NCI-H2029 (cell line): ENCODE results near the gene CACNA1I.

Experiments used
- DNase-seq: peaks from one replicate; lab custom pipeline; 2025; lab: John Stamatoyannopoulos, UW

Gene CACNA1I

DNA sequence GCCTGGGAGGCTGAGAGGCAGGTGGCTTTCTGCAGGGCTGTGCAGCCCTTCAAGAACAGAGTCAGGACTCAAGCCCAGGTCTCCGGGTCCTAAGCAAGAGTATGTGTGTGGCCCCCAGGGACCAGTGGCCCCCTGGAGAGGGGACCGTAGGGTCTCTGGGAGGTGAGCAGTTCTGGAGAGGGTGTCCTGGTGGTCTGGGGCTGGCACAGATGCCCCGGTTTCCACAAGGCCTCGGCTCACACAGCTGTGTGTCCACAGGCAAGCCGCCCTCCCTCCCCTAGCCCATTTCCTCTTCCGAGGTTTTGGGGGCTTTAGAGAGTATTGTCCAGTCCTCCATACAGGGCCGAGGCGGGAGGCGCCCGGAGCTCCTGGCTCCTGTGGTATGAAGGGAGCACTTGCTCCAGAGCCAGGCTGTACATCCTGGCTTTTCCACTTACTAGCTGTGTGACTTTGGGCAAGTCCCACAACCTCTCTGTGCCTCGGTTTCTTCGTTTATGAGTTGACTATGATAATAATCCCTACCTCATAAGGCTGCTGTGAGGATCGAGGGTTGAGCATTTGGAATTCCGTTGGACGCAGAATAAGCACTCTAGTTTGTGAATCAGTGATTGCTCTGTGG lies 34.6 kb upstream of the CACNA1I start:
- no peak for DNase-seq

DNA sequence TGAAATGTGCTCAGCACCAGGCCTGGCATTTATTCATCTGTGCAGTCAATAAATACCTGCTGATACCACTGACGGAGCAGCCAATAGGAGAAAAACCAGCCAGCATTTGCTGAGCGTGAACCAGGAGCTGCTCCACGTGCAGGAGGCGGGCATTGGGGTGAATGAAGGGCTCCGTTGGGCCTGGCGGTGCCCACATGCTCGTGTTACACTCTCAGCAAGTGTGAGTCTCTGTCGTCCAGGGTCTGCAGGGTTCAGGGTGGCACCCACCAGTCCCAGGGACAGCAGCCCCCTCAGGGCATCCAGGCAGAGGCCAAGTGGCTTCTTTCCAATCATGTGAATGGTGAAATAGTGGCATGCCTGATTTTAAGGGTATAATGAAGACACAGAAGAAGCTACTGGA lies 33.8 kb upstream of the CACNA1I start:
- DNase-seq, result no peak

DNA sequence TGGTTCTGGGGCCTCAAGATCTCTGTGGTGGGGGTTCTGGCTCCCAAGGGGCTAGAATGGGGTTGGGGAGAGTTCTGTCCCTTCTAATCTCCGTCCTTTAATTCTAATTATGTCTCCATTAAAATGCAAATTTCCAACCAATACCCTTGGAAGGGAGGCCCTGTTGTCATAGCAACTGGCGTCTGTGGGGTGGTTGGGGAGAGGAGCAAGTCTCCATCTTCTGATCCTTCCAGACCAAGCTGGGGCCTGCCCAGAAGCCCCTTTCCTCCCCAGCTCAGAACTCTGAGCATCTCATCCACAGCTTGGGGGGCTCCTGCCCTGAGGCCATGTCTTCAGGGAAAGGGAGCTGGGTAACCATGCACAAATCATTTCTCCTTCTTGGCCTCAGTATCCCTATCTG lies 32.6 kb upstream of the CACNA1I start:
- no peak for DNase-seq

DNA sequence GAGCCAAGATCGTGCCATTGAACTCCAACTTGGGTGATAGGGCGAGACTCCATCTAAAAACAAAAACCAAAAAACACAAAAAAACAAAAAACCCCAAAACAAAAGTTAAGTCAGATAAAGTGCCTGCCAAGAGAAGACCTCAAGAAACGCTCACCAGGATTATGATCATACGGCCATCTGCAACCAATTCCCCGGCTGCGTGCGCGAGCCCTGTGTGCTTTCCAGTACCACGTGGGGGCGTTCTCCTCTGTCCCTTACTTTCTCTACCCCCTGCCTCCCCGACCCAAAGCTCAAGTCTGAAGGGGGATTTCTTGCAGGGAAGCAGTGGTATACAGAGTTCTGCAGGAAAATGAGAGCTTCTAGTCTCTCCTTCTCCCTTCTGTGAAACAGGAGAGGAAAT lies 27.5 kb upstream of the CACNA1I start:
- no peak for DNase-seq

DNA sequence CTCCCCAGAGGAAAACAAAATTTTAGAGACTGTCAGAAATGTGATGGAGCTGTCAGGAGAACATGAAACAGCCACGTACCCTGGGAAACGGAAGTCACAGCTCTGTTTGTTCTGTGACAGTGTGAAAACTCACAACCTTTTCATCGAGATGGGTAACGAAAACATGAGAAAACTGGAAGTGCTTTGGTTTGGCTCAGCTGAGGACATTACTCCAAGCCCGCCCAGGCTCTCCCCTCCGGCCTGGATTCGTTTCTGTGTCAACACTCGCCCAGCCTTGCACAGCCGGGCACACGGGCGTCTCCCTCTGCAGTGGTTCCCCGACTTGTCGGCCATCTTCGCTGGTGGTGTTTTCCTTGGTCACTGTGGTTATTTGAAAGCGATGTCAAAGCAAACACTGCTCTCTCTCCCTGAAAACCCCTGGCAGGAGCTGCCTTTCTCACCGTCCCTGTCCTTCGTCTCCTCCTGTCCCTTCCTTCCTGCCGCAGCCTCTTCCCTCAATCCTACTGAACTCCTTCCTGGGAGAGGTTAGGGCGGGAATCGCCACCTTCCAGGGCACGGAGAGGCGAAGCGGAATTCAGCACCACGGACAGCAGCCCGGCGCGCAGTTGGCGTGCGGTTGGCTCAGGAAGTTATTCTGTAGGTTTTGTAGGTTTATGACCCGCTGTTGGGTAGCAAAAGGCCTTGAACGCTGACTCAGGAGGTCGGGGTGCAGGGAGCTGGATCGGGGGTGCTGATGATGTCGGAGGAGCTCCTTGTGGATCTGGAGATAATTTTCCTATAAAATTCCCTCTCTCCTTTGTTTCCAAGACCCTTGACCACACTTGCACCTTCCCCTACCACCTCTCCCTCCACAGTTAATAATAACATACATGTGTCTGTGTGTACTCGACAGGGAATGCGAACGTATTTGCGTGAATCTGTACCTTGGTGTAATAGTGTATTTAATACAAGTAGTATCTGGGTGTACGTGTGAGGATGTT lies 24.9 kb upstream of the CACNA1I start:
- no peak for DNase-seq

DNA sequence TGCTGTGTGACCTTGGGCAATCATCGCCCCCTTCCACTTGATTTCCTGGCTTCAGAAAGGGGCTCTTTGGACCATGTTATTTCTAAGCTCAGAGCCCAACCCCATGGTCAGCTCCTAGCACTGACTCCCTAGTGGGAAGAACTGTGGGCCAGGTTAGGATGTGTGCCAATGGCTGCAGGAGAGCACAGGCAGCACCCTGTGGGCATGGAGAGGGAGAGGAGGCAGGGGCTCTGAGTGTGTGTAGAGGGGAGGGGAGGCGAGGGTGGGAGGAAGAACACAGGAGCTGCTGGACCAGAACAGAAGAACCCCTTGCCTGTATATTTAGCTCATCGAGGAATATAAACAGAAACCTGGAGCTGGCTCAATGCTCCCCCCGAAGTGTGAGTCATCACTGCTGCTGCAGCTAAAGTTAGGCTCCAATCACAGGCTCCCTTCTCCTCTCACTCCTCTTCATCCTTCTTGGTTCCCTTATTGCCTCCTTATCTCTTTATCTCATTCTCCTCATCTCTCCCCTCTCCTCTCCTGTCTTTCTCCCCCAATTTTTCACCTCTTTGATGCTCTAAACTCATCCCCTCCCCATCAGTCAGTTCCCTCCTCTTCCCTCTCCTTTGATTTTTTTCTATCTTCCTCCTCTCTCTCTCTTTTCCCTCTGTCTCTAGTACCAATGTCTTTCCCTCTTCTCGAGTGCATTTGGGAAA lies 23.5 kb upstream of the CACNA1I start:
- no peak for DNase-seq

DNA sequence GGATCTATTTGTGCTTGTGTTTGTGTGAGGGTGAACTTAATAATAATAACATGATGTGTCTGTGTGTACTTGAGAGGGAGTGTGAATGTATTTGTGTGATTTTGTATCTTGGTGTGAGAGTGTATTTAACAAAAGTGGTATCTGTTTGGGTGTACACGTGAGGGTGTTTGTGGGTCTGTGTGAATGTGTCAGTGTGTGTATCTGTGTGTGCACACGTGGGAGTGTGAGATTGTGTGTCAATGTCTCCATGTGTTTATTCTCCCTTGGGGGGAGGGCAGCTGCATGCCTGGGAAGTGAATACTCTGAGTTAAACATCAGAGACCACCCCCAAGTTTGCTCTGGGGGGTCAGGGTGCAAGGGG lies 23.0 kb upstream of the CACNA1I start:
- DNase-seq, result no peak

DNA sequence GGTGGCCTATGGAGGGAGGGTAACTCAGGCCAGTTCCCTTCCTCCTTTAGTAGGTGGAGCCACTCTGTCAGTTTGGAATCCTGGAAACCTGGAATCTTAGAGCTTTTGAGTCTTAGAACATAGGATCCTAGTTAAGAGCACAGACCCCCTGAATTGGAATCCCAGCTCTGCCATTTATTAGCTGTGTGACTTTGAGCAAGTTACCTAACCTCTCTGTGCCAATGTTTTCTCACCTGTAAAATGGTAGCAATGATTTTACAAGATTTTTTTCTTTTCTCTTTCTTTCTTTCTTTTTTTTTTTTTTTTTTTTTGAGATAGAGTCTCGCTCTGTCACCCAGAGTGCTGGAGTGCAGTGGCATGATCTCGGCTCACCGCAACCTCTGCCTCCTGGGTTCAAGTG lies 17.1 kb upstream of the CACNA1I start:
- no peak for DNase-seq

DNA sequence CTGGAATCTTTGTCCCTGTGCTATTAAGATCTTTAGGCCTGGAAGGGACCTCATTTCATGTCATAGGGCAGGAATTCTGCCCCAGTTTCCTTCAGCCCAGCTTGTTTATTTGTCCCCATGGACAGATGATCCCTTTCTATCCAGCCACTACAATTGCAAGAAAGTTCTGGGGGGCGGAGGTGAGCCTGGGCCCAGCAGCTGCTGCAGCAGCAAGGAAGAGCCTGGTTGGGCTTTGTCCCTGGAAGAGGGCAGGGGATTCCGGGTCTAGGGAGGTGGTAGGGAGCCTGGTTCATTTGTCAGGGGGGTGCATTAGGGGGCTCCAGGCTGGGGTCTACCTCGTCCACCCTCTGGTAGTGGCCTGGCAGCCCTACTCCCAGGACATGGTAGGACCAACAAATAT lies 16.4 kb upstream of the CACNA1I start:
- no peak for DNase-seq

DNA sequence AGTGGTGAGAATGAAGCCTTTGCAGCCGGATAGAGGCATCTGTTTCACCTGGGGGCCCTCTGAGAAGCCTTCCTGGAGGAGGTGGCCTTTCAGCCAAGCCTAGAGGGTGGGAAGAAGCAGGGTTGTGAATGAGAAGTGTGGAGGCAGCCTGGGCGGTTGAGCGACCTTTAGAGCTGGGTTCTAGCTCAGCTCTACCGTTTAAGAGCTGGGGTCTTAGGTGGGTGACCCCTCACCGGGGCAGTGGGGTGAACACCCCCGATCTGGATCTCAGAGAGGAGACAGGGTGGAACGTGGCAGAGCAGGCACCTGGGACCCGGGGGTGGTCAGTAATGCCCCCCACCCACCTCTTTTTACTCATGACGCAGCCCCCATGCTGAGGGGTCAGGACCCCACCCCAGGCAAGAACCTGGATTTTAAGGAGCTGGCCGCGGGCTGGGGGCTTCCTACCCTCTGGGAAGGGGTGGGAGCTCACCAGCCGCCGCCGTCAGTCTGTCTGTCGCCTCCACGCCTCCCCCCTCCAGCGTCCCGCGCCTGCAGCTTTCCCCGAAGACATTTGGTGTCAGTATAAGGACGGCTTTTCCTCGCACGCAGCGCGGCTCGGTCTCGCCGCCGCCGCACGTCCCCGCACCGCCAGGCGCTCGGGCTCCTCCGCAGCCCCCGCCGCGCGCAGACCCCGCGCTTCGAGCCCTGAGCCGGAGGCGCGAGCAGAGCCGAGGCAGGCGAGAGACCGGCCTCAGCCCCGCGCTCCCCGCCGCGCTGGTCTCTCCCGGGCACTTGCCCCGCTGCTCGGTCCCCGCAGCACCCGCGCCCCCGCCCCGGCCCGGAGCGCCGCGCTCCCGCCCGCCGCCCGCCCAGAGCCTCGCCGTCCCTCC lies 13.3 kb upstream of the CACNA1I start:
- no peak for DNase-seq

DNA sequence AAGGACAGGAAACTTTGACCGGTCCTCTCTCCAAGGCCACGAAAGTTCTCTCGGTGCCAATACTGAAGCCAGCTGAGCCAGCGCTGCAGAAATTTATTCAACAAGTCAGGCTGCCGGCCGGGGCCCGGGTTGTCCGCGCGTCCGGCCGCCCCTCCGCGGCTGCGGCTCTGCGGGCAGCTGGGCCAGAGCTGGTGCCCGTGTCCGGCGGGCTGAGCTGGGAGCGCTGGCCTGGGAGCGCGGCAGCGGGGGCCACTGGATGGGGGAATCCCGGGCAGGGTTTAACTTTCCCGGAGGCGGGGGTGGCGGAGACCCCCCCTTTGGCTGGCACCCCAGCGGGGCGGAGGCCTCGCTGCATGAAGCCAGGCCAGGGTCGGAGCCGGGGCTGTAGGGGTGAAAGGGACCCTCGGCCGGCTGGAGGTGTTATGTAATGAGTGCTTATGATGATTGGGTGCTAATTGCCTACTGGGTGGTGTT lies 12.3 kb upstream of the CACNA1I start:
- no peak for DNase-seq

DNA sequence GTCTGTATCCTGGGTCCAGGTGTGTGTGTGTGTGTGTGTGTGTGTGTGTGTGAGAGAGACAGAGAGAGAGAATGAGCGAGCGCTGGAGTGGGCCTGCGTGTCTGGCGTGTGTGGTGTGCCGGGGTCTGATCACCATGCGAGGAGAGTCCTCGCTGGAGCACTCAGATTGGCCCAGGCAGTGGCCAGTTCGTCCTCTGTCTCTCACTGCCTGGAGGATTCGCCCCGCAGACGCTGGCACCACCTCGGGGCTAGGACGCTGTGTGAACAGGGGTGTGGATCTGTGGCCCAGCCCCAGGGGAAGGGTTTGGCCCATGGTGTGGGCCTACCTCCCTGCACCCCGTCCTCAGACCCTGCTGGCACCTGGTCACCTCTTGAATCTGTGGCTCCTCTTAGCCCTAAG lies 11.6 kb upstream of the CACNA1I start:
- no peak for DNase-seq

DNA sequence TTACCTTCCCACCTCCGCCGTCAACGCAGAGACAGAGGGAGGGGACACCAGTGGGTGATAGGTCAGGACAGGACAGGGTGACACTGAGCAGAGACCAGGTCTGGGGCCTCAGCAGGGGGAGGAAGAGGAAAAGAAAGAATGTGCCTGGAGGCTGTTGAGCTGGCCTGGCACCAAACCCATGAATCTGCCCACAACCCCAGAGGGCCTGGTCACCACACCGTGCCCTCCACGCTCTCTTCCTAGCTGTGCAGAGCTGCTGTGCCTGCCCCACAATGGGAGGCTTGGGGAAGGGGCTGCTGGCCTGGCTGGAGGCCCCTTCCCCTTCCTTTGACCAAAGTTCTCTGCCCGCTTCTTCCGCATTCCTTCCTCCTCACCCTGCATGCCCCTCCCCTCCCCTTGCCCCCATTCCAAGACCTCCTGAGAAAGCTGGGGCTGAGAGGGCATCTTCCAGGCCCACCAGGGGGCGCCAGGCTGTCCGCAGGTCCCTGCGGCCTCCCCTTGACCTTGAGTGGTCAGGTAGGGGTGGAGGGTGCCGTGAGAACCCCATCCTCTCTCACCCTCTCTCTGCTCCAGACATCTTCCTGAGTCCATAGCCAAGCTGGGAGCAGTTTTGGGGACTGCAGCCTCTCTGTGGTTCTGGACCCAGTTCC lies 11.0 kb upstream of the CACNA1I start:
- DNase-seq, result no peak

DNA sequence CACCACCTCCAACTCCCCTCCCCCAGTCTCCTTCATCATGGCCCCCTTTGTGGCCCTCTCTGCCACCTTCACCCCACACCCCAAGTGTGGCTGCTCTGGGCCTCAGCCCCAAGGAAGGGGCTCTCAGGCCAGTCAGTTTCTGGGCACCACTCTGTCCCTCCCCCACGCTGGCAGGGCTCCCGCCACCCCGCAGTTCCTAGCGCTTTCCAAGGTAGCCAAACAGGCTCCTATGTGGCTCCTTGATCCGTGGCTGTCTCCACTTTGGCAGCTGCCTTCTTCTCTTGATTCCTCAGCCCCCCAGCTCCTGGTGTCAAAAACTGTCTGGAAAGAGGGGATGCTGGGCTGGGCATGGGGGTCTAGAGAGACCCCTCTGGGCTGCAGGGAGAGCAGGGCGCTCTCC lies 10.4 kb upstream of the CACNA1I start:
- no peak for DNase-seq

DNA sequence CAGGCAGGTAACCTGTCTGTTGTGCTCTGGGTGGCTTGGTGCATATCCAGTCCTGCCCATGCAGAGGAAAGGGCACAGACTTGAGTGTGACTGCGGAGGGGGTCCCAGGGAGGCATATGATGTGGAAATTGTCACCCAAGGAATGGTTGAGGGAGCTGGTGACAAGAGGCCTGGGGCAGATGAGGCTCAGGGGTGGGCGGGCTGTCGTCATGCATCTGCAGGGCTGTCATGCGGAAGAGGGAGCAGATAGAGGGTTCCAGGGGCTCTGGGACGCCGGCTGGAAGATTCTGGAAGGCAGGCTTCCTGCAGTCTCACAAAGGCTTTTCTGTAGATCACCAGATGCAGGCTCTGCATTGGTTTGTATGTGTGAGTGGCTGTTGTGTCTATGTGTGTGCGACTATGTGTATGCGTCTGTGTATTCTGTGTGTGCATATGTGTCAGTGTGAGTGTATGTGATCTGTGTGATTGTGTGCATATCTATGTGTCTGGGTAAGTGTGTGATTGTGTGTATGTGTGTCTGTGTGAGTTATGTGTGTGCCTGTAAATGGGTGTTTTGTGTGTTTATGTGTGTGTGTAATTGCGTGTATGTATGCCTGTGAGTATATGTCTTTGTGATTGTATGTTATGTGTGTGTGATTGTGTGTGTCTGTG lies 7.6 kb upstream of the CACNA1I start:
- DNase-seq, result no peak

DNA sequence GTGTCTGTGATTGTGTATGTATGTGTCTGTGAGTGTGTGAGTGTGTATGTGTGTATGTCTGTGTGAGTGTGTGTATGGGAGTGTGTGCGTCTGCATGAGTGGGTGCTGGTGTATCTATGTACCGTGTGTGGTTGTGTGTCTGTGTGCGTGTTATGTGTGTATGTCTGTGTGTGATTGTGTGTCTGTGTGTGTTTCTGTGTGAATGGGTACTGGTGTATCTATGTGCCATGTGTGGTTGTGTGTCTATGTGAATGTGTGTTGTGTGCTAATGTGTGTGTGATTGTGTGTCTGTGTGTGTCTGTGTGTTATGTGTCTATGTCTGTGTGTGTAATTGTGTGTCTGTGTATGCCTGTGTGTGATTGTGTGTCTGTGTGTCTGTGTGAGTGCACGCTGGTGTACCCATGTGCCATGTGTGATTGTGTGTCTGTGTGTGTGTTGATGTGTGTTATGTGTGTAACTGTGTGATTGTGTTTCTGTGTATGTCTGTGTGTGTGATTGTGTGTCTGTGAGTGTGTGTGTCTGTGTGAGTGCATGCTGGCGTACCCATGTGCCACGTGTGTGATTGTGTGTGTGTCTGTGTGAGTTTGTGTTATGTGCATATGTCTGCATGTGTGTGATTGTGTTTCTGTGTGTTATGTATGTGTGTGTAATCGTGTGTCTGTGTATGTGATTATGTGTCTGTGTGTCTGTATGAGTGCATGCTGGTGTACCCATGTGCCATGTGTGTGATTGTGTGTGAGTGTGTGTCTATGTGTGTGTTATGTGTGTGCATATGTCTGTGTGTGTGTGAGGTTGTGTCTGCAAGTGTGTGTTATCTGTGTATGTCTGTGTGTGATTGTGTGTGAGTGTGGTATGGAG lies 6.8 kb upstream of the CACNA1I start:
- DNase-seq, result no peak

DNA sequence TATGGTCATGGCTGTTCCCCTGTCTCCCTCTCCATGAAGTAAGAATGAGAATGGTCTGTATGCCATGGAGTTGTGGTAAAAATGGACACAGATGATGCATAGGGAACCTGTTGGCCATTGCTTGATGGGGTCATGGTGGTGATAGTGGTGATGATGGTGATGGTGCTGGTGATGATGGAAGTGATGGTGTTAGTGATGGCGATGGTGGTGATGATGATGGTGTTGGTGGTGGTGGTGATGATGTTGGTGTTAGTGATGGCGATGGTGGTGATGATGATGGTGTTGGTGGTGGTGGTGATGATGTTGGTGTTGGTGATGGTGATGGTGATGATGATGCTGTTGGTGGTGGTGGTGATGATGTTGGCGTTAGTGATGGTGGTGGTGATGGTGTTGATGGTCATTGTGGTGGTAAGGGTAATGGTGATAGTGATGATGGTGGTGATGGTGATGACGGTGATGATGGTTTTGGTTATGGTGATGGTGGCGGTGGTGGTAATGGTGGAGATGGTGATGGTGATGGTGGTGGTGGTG lies 5.1 kb upstream of the CACNA1I start:
- DNase-seq, result no peak

DNA sequence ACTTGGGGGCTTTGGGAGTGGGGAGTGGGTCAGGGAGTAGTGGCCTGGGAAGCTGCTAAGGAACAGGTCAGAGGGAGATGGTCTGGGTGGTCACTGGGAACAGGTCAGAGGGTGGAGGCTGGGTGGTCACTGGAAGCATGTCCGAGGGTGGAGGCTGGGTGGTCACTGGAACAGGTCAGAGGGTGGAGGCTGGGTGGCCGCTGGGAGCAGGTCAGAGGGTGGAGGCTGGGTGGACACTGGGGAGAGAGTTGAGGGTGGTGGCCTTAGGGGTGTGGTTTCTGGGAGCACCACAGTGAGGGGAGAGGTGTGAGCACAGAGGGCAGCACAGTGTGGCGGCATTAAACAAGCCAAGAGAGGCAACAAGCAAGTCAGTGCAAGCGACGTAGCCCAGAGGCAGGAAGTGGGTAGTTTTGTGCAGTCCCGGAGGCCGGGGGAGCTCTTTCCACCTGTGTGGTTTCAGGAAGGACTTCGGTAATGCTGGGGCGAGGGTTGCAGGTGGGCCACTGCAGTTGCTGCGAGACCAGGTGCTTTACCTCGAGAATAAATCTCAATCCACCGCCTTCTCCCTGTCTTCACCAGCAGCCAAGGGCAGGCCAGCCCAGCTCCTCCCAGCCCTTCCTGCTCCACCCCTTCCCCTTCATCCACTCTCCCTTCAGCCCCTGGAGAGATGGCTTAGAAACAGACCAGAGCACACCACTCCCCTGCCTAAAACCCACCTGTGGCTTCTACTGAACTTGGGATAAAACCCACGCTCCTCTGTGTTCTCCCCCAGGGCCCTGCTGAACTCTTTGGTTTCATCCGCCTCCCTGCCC lies 3.2 kb upstream of the CACNA1I start:
- no peak for DNase-seq
